Peyer's patch (tissue), 4 donors: Measurements from ENCODE around the gene SPATA31D1.

ENCODE experiments used
- CTCF ChIP-seq, 6 experiments: fragments of 450-650 bp in 4 of 6; fragments of 200-600 bp in 2 of 6; sonication (generic) in 1 of 6; IDR thresholded peaks; one replicate each; pipeline ENCODE4 v1.5.1; 2017 to 2019; ENCODE audit warnings: antibody characterized with exemption in 6 of 6, mild to moderate bottlenecking in 3 of 6, moderate library complexity in 1 of 6
- POLR2A ChIP-seq, 2 donors: fragments of 450-650 bp; IDR thresholded peaks; one replicate each; pipeline ENCODE4 v1.5.1; 2017; ENCODE audit warnings: antibody characterized with exemption in 2 of 2, mild to moderate bottlenecking in 2 of 2, moderate library complexity in 2 of 2

DNA sequence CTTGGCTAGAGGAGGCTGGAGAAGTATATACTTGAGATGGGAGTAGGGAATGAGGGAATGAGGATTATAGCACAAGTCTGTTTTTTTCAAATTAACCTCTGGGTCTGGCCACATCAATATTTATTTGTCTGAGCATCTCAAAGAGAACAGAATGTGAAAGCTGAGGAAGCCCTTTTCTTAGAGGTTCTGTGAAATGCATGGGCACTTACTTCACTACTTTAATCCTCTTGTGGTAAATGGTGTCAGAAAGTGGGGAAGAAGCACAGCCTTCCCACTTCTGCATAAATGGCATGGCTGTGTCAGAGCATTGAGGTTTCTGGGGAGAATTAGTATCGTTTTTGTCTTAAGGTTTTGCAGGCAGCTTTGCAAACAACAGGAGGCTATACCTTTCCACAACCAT, 48.6 kb downstream of the SPATA31D1 start:
- TF ChIP-seq POLR2A (IDR thresholded peaks at IDR 0.05) (no peak), CTCF (IDR thresholded peaks at IDR 0.05) (no peak)
